Measurements from ENCODE around the gene PCDHA11.

DNA sequence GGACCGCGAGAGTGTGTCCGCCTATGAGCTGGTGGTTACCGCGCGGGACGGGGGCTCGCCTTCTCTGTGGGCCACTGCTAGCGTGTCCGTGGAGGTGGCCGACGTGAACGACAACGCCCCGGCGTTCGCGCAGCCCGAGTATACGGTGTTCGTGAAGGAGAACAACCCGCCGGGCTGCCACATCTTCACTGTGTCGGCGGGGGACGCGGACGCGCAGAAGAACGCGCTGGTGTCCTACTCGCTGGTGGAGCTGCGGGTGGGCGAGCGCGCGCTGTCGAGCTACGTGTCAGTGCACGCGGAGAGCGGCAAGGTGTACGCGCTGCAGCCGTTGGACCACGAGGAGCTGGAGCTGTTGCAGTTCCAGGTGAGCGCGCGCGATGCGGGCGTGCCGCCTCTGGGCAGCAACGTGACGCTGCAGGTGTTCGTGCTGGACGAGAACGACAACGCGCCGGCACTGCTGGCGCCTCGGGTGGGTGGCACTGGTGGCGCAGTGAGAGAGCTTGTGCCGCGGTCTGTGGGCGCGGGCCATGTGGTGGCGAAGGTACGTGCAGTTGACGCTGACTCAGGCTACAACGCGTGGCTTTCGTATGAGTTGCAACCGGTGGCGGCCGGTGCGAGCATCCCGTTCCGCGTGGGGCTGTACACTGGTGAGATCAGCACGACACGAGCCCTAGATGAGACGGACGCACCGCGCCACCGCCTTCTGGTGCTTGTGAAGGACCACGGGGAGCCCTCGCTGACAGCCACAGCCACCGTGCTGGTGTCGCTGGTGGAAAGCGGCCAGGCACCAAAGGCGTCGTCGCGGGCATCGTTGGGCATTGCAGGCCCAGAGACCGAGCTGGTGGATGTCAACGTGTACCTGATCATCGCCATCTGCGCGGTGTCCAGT is 32.9 kb upstream of the PCDHA11 start:
- TF ChIP-seq, protein P1, sequence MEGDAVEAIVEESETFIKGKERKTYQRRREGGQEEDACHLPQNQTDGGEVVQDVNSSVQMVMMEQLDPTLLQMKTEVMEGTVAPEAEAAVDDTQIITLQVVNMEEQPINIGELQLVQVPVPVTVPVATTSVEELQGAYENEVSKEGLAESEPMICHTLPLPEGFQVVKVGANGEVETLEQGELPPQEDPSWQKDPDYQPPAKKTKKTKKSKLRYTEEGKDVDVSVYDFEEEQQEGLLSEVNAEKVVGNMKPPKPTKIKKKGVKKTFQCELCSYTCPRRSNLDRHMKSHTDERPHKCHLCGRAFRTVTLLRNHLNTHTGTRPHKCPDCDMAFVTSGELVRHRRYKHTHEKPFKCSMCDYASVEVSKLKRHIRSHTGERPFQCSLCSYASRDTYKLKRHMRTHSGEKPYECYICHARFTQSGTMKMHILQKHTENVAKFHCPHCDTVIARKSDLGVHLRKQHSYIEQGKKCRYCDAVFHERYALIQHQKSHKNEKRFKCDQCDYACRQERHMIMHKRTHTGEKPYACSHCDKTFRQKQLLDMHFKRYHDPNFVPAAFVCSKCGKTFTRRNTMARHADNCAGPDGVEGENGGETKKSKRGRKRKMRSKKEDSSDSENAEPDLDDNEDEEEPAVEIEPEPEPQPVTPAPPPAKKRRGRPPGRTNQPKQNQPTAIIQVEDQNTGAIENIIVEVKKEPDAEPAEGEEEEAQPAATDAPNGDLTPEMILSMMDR (IDR thresholded peaks at IDR 0.05 in 4 of 5, conservative IDR thresholded peaks at IDR 0.05 in 1 of 5), result no peak
- TF ChIP-seq POLR2A (IDR thresholded peaks at IDR 0.05), result no peak
